IPS DF 19.7 (cell line): ENCODE measurements around the gene CNOT4.

Experiments used
- DNase-seq: peaks from one replicate; pipeline ENCODE4 v3.0.0-alpha.2; 2013; ENCODE audit warnings: low read depth, low spot score

Gene CNOT4

DNA sequence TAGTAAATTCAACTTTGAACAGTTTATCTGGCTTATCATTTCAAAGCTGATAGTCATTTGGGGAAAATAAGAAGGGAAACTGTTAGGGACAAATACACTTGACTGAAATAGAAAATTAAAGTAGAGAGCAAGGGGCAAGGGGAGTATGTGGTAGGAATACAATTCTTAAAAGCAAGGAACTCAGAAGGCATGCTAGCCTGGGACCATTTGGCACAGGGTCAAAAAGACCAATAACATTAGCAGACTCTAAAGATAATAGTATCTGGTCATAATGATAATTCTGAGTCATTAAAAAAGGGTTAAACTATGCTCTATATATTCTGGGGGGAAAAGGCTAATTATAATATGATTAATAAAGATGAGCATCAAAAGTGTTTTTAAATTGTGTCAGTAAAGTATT, 112.2 kb downstream of the CNOT4 start:
- no peak for DNase-seq

GRCh38 chr7:135392701-135393100, 117.2 kb downstream of the CNOT4 start:
- DNase-seq: no peak

- DNase-seq: no peak
Measured at GRCh38 chr7:135391514-135391913, 118.4 kb downstream of the CNOT4 start.

DNA sequence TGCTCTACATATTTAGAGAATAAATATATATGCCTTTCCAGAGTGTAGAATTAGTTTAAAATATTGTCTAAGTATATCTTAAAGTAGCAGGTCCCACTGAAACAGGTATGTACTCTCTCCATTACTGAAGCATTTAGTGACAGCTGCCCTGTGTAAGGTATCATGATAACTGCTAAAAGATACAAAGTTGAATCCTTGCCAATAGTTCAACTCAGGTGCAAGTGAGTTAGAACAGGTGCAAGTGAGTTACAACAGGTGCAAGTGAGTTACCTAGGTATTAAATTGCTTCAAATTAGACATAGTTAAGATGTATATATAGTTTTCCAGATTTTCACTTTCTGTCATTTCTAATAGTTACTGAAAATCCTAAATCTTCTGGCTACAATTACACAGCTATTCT, 119.1 kb downstream of the CNOT4 start:
- DNase-seq: no peak

DNA sequence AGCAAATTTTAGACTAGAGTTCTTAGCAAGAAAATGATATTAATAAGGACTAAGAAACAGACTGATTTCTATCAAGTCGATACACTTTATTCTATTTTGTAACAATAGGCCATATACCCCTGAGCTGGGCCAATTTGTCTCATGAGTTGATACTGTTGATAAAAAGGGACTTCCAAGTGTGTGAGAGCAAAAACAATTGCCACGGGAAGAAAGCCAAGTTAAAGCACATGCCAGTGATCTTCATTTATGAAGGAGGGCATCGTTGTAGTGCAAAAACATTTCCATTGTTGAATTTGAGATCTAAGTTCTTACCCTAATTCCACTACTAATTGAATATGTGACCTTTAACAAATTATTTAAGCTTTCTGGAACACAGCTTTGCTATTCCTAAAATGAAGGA, 119.9 kb downstream of the CNOT4 start:
- DNase-seq: no peak

DNA sequence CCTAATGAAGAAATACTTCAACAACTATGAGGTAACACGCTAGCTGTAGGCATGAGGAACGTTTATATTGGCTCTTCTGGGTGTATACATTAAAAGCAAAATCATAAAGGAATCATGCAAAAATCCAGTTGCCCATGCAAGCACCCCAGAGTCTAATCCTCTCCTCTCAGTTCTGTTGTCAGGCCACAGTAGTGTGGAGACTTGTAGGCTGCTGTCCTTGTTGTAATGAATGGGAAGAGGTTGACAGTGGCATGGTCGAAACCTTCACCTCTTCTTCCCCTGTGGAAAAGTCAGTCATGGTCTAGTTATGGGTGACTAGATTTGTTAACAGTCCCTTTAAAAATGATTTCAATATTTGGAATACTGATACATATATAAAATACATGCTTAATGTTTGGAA, 121.3 kb downstream of the CNOT4 start:
- no peak for DNase-seq

DNA sequence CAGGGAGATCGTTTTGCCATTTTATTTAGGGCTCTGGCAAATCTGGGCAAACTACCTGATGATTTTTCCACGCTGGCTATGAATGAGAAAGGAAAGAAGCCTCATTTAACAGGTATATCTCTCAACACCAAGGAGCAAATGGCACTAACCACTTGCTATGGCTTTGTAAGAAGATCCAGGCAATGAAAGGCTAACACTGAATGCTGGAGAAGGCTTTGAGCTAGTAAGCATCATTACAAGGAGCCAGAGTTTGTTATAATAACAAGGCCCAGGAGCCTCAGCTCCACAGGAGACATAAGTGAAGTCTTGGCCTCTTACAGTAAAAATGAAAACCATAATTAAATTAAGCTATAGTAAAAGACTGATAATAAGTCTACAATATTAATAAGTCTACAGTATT, 123.1 kb downstream of the CNOT4 start:
- no peak for DNase-seq

- DNase-seq: no peak
Measured at GRCh38 chr7:135386181-135386580, 123.7 kb downstream of the CNOT4 start.

DNA sequence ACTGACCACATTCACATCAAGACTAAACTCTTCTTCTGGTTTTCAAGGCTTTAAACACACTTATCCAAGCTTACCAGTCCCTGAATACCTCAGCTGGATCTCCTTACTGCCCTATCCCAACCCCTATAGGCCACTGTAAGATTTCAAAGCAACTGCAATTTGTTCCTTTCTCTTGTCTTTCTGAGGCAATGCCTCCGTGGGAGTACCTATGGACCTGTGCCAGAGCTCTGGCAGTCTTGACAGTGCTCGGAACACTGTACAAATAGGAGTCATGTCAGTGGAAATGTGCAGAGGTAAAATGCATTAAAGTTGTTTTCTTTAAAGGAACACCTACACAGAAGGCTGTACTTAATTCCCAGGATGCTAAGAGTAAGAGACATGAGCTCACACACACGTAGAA, 124.7 kb downstream of the CNOT4 start:
- no peak for DNase-seq

DNA sequence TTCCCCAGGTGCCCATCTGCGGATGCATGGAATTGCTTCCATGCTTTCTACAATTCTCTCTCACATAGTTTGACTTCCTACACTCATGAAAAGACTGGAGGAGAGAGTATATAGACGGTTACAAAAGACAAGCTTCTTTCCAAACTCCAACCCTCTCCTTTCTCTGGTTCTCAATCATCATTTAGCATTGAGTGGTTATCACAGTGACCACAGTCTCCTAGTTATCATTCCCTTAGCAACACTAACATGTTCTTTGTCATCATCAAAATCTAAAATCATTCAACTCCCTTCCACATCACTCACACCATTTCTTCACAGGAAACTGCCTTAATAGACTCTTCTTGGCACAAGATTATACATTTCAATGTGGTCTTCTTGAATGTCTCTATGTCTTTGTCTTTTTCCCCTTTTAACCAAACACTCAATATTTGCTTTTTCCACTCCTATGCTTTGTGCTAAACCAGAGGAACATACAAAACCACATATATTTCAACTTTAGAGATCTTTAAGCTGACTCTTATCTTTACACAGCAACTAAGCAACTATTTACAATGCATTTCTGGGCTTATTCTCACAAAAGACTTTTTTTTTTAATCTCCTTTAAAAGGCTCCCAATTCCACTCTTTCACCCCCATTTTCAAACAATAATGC, 126.3 kb downstream of the CNOT4 start:
- no peak for DNase-seq

- DNase-seq: no peak
Measured at GRCh38 chr7:135382173-135382572, 127.7 kb downstream of the CNOT4 start.

- DNase-seq: no peak
Measured at GRCh38 chr7:135381369-135381768, 128.5 kb downstream of the CNOT4 start.

GRCh38 chr7:135380351-135380750, 129.6 kb downstream of the CNOT4 start:
- DNase-seq: no peak

DNA sequence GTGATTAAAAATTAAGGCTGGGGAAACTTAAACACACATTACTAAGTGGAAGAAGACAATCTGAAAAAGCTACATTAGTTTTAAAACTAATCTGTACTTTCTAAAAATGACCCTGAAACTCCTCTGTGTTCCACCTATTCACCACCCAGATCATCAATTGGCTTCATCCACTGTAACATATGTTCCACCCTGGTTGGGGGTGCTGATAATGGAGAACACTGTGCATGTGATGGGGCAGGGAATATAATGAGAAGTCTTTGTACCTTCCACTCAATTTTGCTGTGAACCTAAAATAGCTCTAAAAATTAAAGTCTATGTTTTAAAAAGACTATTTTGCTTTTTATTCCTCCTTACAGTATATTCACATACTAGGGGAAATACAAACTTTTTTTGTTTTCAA, 132.7 kb downstream of the CNOT4 start:
- DNase-seq: no peak

GRCh38 chr7:135375908-135376699, 133.8 kb downstream of the CNOT4 start:
- no peak for DNase-seq

DNA sequence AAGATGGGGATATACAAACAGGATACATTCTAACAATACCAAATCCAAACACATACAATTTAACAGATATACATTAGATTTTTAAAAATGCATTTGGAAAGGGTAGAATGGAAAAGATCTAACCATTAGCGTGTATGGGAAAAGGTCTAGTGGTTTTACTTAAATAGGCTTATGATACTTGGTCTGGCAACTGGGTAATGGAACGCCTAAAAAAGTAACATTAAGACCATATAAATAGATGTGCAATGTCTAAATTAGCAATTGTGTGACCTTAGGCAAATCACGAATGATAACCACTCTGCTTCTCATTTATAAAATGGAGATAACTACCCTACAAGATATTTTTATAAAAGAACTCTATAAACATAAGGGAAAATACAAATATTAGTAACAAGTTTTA, 135.2 kb downstream of the CNOT4 start:
- no peak for DNase-seq

DNA sequence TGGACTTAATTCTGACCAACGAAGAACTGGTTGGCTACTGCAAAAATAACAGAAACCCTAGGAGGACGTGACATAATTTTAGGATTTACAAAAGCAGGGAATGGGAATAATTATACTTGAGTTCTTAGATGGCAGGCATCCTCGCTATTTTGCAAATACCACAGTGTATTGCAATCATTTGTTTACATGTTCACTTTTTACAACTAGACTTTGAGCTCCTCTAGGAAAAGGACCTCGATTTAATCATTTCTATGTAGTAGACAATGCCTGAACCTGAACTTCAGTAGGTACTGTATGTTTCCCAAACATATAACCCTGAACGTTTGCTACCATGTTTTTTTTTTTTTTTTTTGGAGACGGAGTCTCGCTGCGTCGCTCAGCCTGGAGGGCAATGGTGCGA, 137.7 kb downstream of the CNOT4 start:
- no peak for DNase-seq

- no peak for DNase-seq
Measured at GRCh38 chr7:135370656-135371055, 139.2 kb downstream of the CNOT4 start.

DNA sequence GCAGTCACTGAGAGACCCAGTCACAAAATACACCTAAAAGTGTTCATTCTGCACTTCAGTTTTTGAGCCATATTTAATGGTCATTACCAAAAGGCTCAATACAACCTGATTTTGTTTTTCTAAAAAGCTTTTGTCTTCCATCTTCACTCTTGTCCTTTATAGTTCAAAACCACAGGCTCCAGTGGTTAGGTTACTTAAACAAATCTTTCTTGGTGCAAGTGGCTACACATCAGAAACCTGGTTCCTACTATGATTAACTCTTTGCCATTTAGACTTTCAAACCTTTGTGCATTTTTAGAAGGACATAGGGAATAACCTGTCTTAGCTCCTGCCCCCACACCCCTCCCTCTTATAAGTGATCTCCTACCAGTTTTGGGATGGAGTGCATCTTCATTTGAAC, 140.5 kb downstream of the CNOT4 start:
- no peak for DNase-seq

DNA sequence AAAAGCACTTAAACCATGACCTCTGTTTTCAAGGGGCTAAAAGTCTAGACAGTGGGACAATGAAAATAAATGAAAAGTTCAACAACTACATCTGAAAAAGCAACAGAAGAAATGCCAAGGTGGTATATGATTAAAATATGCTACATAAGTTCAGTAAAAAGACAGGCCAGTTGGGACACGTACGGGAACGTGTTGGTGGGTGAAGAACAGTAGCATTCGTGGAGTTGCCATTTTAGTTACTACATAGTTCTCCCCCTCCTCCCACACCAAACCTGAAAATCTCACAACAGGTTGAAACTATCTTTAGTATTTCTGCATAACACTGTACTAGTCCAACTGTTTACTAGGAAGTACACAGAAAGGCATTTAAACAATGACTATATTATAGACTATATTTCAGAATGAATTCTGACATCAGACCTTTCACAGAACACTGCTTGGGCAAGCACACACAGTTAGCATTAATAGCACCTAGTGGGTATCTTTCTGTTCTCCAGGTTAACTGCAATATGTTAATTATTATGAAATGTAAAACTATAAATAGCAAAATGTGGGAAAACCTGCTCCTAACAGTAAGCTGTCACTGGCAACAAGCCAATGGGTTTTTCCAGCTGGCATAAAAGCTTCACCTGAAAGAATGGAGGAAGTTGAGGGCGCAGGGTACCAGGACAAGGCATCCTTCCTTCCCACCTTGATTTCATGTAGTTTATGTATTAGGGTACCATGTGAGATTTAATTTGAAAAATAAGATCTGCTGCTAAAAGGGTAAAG, 141.3 kb downstream of the CNOT4 start:
- no peak for DNase-seq

- no peak for DNase-seq
Measured at GRCh38 chr7:135366843-135367508, 142.9 kb downstream of the CNOT4 start.

- no peak for DNase-seq
Measured at GRCh38 chr7:135365721-135366120, 144.2 kb downstream of the CNOT4 start.
